HepG2 (cell line): ENCODE measurements around the gene MPLKIP. TPM values are rescaled to one million over a fixed set of nuclear protein-coding genes. Genes with fewer than 3 reads are reported as not detected.

Experiments used
- CEBPB ChIP-seq: IDR thresholded peaks from 2 replicates; pipeline ENCODE4 v1.6.1; 2011; ENCODE audit warnings: low read depth, low read length, improper control_type of control experiment, borderline replicate concordance
- FOXJ3 ChIP-seq: sonication (generic); formaldehyde crosslinking; IDR thresholded peaks from 2 replicates; pipeline ENCODE4 v1.4.0; 2020; ENCODE audit warnings: missing genetic modification reagents, mild to moderate bottlenecking, borderline replicate concordance
- FOXP1 ChIP-seq, 2 experiments: fragments of 450-650 bp in 1 of 2; IDR thresholded peaks; 2 replicates each; pipeline ENCODE4 v1.6.1; 2017 to 2018; ENCODE audit warnings: antibody characterized with exemption in 1 of 2
- GTF2F1 ChIP-seq: fragments of 150-350 bp; IDR thresholded peaks from 2 replicates; pipeline ENCODE4 v1.6.1; 2014; ENCODE audit warnings: low read length
- HMGA1 ChIP-seq: sonication (generic); formaldehyde crosslinking; conservative IDR thresholded peaks from 2 replicates; pipeline ENCODE4 v1.4.0; 2020; ENCODE audit warnings: missing genetic modification reagents
- HNRNPUL1 ChIP-seq: fragments of 200-400 bp; formaldehyde crosslinking; IDR thresholded peaks from 2 replicates; pipeline ENCODE4 v1.6.1; 2017; ENCODE audit warnings: low read depth, mild to moderate bottlenecking, low read length, moderate library complexity
- NFIB ChIP-seq: sonication (generic); formaldehyde crosslinking; IDR thresholded peaks from 2 replicates; pipeline ENCODE4 v1.9.0; 2021; ENCODE audit warnings: missing genetic modification reagents, mild to moderate bottlenecking, borderline replicate concordance
- PPARG ChIP-seq: conservative IDR thresholded peaks from 2 replicates; pipeline ENCODE4 v1.6.1; 2016; ENCODE audit warnings: missing biosample characterization, missing genetic modification reagents
- RARA ChIP-seq: IDR thresholded peaks from 2 replicates; pipeline ENCODE4 v1.6.1; 2016; ENCODE audit warnings: missing genetic modification reagents, missing compliant biosample characterization
- SNRNP70 ChIP-seq: fragments of 200-400 bp; formaldehyde crosslinking; IDR thresholded peaks from 2 replicates; pipeline ENCODE4 v1.6.1; 2017; ENCODE audit warnings: mild to moderate bottlenecking, low read depth, low read length, moderate library complexity
- TCF7 ChIP-seq: sonication (generic); IDR thresholded peaks from 2 replicates; pipeline ENCODE4 v1.6.1; 2016; ENCODE audit warnings: antibody characterized with exemption, low read depth
- ZEB1 ChIP-seq: IDR thresholded peaks from 2 replicates; pipeline ENCODE4 v1.6.1; 2012; ENCODE audit warnings: mild to moderate bottlenecking, low read depth, inconsistent platforms; ENCODE audit not compliant: insufficient replicate concordance
- ZNF430 ChIP-seq: sonication (generic); formaldehyde crosslinking; IDR thresholded peaks from 2 replicates; pipeline ENCODE4 v1.9.0; 2021; ENCODE audit warnings: mild to moderate bottlenecking, missing genetic modification reagents
- ZNF878 ChIP-seq: sonication (generic); formaldehyde crosslinking; IDR thresholded peaks from 2 replicates; pipeline ENCODE4 v1.8.1; 2023; ENCODE audit warnings: mild to moderate bottlenecking, missing genetic modification reagents, moderate library complexity
- polyA plus RNA-seq, 8 experiments: library from polyadenylated mRNA; depleted of rRNA in 3 of 8; stranded (reverse) in 7 of 8; unstranded in 1 of 8; fragments of >200 nt; fragmentation: Illumina TruSeq in 4 of 8; extraction: Trizol in 4 of 8; gene quantifications; 2 replicates each; pipeline versions ENCODE4 v1.2.1 to v1.2.3, GENCODE V29; 2011 to 2016; ENCODE audit warnings: low read depth in 4 of 8, missing spikeins in 1 of 8, mixed read lengths in 1 of 8; ENCODE audit not compliant: insufficient read depth in 1 of 8
- total RNA-seq, 5 experiments: library from RNA; depleted of rRNA; stranded (reverse); fragments of >200 nt; fragmentation: Illumina TruSeq; extraction: Trizol; gene quantifications; 2 replicates each; pipeline ENCODE4 v1.2.3, GENCODE V29; 2016; ENCODE audit warnings: low read depth in 1 of 5
- TF ChIP-seq, protein P1 (sequence below): sonication (generic); formaldehyde crosslinking; IDR thresholded peaks from 2 replicates; pipeline ENCODE4 v1.9.0; 2021; ENCODE audit warnings: missing genetic modification reagents, mild to moderate bottlenecking, borderline replicate concordance
- TF ChIP-seq, protein P2 (sequence below): IDR thresholded peaks from 2 replicates; pipeline ENCODE4 v1.4.0; 2020; ENCODE audit warnings: mild to moderate bottlenecking, missing genetic modification reagents
- TF ChIP-seq, protein P3 (sequence below): sonication (generic); formaldehyde crosslinking; IDR thresholded peaks from 2 replicates; pipeline ENCODE4 v1.5.1; 2020; ENCODE audit warnings: mild to moderate bottlenecking, missing genetic modification reagents, borderline replicate concordance
- TF ChIP-seq, protein P4 (sequence below): sonication (generic); formaldehyde crosslinking; IDR thresholded peaks from 2 replicates; pipeline ENCODE4 v1.8.0; 2022; ENCODE audit warnings: mild to moderate bottlenecking, missing genetic modification reagents; ENCODE audit not compliant: insufficient replicate concordance

Gene MPLKIP
- total and polyA plus RNA-seq, 2 of the 13 experiments (the other 11 are each of a cell fraction or from before 2014, with no cell fraction given), result 40.1 to 45.7 TPM

DNA sequence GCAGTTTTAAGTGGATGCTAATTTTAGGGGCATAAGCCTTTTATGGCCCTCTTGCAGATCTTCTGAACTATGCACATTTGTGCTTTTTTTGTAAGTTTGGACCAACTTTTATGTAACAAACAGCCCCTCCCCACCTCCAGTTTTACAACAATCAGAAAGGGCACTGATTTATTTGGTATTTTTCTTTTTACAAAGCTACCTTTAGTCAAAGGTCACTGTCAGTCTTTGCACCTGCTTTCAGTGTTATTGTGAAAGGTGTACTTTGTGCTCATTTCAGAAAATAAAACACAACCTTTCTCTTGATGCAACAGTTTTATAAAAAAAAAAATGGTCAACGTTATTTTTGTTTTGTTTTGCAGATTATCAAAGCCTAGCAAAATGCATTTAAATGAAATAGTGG lies 39.2 kb downstream of the MPLKIP start (continued):
- TF ChIP-seq NFIB (CRISPR knock-in tag) (no peak), FOXP1 (IDR thresholded peaks at IDR 0.05) (no peak), FOXP1 (CRISPR knock-in tag; IDR thresholded peaks at IDR 0.05) (peak; percentile 68; the same call in 1 of the 2 replicates), PPARG (CRISPR knock-in tag) (0 out of 2 replicates have a peak, but pooled peaks have one; percentile 9), HNRNPUL1 (no peak), ZNF878 (CRISPR knock-in tag) (no peak), SNRNP70 (no peak), ZEB1 (peak; percentile 53), GTF2F1 (no peak), RARA (peak; percentile 69), ZNF430 (CRISPR knock-in tag) (no peak), FOXJ3 (CRISPR knock-in tag) (peak; percentile 62; the same call in 1 of the 2 replicates), TCF7 (peak; percentile 51; the same call in 1 of the 2 replicates), HMGA1 (CRISPR knock-in tag) (no peak), CEBPB (peak; percentile 65; the same call in 1 of the 2 replicates)
- TF ChIP-seq, protein P1, sequence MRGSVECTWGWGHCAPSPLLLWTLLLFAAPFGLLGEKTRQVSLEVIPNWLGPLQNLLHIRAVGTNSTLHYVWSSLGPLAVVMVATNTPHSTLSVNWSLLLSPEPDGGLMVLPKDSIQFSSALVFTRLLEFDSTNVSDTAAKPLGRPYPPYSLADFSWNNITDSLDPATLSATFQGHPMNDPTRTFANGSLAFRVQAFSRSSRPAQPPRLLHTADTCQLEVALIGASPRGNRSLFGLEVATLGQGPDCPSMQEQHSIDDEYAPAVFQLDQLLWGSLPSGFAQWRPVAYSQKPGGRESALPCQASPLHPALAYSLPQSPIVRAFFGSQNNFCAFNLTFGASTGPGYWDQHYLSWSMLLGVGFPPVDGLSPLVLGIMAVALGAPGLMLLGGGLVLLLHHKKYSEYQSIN (CRISPR knock-in tag), result no peak
- TF ChIP-seq, protein P2, sequence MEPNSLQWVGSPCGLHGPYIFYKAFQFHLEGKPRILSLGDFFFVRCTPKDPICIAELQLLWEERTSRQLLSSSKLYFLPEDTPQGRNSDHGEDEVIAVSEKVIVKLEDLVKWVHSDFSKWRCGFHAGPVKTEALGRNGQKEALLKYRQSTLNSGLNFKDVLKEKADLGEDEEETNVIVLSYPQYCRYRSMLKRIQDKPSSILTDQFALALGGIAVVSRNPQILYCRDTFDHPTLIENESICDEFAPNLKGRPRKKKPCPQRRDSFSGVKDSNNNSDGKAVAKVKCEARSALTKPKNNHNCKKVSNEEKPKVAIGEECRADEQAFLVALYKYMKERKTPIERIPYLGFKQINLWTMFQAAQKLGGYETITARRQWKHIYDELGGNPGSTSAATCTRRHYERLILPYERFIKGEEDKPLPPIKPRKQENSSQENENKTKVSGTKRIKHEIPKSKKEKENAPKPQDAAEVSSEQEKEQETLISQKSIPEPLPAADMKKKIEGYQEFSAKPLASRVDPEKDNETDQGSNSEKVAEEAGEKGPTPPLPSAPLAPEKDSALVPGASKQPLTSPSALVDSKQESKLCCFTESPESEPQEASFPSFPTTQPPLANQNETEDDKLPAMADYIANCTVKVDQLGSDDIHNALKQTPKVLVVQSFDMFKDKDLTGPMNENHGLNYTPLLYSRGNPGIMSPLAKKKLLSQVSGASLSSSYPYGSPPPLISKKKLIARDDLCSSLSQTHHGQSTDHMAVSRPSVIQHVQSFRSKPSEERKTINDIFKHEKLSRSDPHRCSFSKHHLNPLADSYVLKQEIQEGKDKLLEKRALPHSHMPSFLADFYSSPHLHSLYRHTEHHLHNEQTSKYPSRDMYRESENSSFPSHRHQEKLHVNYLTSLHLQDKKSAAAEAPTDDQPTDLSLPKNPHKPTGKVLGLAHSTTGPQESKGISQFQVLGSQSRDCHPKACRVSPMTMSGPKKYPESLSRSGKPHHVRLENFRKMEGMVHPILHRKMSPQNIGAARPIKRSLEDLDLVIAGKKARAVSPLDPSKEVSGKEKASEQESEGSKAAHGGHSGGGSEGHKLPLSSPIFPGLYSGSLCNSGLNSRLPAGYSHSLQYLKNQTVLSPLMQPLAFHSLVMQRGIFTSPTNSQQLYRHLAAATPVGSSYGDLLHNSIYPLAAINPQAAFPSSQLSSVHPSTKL (CRISPR knock-in tag), result peak; percentile 50
- TF ChIP-seq, protein P3, sequence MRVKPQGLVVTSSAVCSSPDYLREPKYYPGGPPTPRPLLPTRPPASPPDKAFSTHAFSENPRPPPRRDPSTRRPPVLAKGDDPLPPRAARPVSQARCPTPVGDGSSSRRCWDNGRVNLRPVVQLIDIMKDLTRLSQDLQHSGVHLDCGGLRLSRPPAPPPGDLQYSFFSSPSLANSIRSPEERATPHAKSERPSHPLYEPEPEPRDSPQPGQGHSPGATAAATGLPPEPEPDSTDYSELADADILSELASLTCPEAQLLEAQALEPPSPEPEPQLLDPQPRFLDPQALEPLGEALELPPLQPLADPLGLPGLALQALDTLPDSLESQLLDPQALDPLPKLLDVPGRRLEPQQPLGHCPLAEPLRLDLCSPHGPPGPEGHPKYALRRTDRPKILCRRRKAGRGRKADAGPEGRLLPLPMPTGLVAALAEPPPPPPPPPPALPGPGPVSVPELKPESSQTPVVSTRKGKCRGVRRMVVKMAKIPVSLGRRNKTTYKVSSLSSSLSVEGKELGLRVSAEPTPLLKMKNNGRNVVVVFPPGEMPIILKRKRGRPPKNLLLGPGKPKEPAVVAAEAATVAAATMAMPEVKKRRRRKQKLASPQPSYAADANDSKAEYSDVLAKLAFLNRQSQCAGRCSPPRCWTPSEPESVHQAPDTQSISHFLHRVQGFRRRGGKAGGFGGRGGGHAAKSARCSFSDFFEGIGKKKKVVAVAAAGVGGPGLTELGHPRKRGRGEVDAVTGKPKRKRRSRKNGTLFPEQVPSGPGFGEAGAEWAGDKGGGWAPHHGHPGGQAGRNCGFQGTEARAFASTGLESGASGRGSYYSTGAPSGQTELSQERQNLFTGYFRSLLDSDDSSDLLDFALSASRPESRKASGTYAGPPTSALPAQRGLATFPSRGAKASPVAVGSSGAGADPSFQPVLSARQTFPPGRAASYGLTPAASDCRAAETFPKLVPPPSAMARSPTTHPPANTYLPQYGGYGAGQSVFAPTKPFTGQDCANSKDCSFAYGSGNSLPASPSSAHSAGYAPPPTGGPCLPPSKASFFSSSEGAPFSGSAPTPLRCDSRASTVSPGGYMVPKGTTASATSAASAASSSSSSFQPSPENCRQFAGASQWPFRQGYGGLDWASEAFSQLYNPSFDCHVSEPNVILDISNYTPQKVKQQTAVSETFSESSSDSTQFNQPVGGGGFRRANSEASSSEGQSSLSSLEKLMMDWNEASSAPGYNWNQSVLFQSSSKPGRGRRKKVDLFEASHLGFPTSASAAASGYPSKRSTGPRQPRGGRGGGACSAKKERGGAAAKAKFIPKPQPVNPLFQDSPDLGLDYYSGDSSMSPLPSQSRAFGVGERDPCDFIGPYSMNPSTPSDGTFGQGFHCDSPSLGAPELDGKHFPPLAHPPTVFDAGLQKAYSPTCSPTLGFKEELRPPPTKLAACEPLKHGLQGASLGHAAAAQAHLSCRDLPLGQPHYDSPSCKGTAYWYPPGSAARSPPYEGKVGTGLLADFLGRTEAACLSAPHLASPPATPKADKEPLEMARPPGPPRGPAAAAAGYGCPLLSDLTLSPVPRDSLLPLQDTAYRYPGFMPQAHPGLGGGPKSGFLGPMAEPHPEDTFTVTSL (CRISPR knock-in tag), result peak; percentile 23; the same call in 1 of the 2 replicates
- TF ChIP-seq, protein P4, sequence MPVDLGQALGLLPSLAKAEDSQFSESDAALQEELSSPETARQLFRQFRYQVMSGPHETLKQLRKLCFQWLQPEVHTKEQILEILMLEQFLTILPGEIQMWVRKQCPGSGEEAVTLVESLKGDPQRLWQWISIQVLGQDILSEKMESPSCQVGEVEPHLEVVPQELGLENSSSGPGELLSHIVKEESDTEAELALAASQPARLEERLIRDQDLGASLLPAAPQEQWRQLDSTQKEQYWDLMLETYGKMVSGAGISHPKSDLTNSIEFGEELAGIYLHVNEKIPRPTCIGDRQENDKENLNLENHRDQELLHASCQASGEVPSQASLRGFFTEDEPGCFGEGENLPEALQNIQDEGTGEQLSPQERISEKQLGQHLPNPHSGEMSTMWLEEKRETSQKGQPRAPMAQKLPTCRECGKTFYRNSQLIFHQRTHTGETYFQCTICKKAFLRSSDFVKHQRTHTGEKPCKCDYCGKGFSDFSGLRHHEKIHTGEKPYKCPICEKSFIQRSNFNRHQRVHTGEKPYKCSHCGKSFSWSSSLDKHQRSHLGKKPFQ (CRISPR knock-in tag), result no peak
